CD14-positive monocyte (primary cell): Measurements from ENCODE around the gene RHBDL1. TPM values are rescaled to one million over a fixed set of nuclear protein-coding genes. Genes with fewer than 3 reads are reported as not detected.

Source experiments
- DNase-seq, 3 donors: peaks; one replicate each; pipeline ENCODE4 v3.0.0-alpha.2; 2011 to 2022
- H2AFZ ChIP-seq: 2 replicates; pipeline ENCODE4 v1.6.0; 2012; ENCODE audit warnings: mild to moderate bottlenecking, low read depth, low read length, inconsistent platforms; ENCODE audit not compliant: insufficient read depth, poor library complexity, severe bottlenecking
- H3K27ac ChIP-seq, 2 donors: 1 replicate in 1 of 2; 2 replicates in 1 of 2; pipeline ENCODE4 v1.5.1; 2012 to 2013; ENCODE audit warnings: low read length in 2 of 2, control low read depth in 1 of 2, inconsistent platforms in 1 of 2, low read depth in 1 of 2, mild to moderate bottlenecking in 1 of 2
- H3K27me3 ChIP-seq, 2 donors: one replicate each; pipeline versions ENCODE4 v1.6.0 to v1.6.1; 2011 to 2013; ENCODE audit warnings: low read length in 2 of 2; ENCODE audit not compliant: control insufficient read depth in 2 of 2, insufficient read depth in 2 of 2
- H3K36me3 ChIP-seq, 2 donors: replicated peaks in 1 of 2; 1 replicate in 1 of 2; 2 replicates in 1 of 2; pipeline versions ENCODE4 v1.5.1 to v1.6.1; 2012 to 2013; ENCODE audit warnings: low read length in 2 of 2, control low read depth in 1 of 2, inconsistent platforms in 1 of 2, mild to moderate bottlenecking in 1 of 2; ENCODE audit not compliant: insufficient read depth in 2 of 2, control insufficient read depth in 1 of 2
- H3K4me1 ChIP-seq, 2 donors: 1 replicate in 1 of 2; 2 replicates in 1 of 2; pipeline versions ENCODE4 v1.5.1 to v1.6.1; 2012 to 2013; ENCODE audit warnings: low read length in 2 of 2, control low read depth in 1 of 2, inconsistent platforms in 1 of 2, mild to moderate bottlenecking in 1 of 2, moderate library complexity in 1 of 2; ENCODE audit not compliant: insufficient read depth in 2 of 2, control insufficient read depth in 1 of 2
- H3K4me2 ChIP-seq: replicated peaks from 2 replicates; pipeline ENCODE3; 2012; ENCODE audit warnings: low read length, moderate library complexity, mild to moderate bottlenecking; ENCODE audit not compliant: poor library complexity, severe bottlenecking; ENCODE audit errors: extremely low read depth
- H3K4me3 ChIP-seq, 3 experiments: fragments of 200-600 bp in 1 of 3; sonication (generic) in 1 of 3; replicated peaks in 1 of 3; 1 replicate in 2 of 3; 2 replicates in 1 of 3; pipeline ENCODE4 v1.5.1; 2011 to 2013; ENCODE audit warnings: low read length in 3 of 3, mild to moderate bottlenecking in 3 of 3, control low read depth in 2 of 3, low read depth in 2 of 3, inconsistent platforms in 1 of 3, moderate library complexity in 1 of 3
- H3K79me2 ChIP-seq: 2 replicates; pipeline ENCODE4 v1.6.0; 2012; ENCODE audit warnings: mild to moderate bottlenecking, control low read depth, inconsistent platforms, low read length, moderate library complexity; ENCODE audit not compliant: insufficient read depth
- H3K9ac ChIP-seq: 2 replicates; pipeline ENCODE4 v1.6.0; 2017; ENCODE audit warnings: low read length, mild to moderate bottlenecking; ENCODE audit not compliant: insufficient read depth, poor library complexity, severe bottlenecking
- H3K9me3 ChIP-seq, 2 donors: replicated peaks in 1 of 2; 1 replicate in 1 of 2; 2 replicates in 1 of 2; pipeline versions ENCODE4 v1.5.1 to v1.6.1; 2012 to 2013; ENCODE audit warnings: low read length in 2 of 2, control low read depth in 1 of 2; ENCODE audit not compliant: control insufficient read depth in 1 of 2, insufficient read depth in 1 of 2
- H4K20me1 ChIP-seq: 2 replicates; pipeline ENCODE4 v1.6.0; 2012; ENCODE audit warnings: mild to moderate bottlenecking, low read length, control low read depth, moderate library complexity; ENCODE audit not compliant: insufficient read depth
- H3K27ac Mint-ChIP-seq, 7 donors: one replicate each; pipeline ENCODE4 v1.8.0; 2020; ENCODE audit warnings: mild to moderate bottlenecking in 7 of 7, mixed read lengths in 7 of 7, moderate library complexity in 6 of 7, inconsistent platforms in 2 of 7
- H3K27me3 Mint-ChIP-seq, 3 donors: one replicate each; pipeline ENCODE4 v1.8.0; 2021 to 2022; ENCODE audit warnings: low read depth in 3 of 3, mild to moderate bottlenecking in 3 of 3, mixed read lengths in 3 of 3, moderate library complexity in 3 of 3, inconsistent platforms in 1 of 3
- H3K36me3 Mint-ChIP-seq, 2 donors: one replicate each; pipeline ENCODE4 v1.8.0; 2020; ENCODE audit warnings: mixed read lengths in 2 of 2, inconsistent platforms in 1 of 2, mild to moderate bottlenecking in 1 of 2
- H3K4me1 Mint-ChIP-seq: one replicate; pipeline ENCODE4 v1.8.0; 2020; ENCODE audit warnings: mild to moderate bottlenecking, mixed read lengths
- H3K4me3 Mint-ChIP-seq, 2 donors: one replicate each; pipeline ENCODE4 v1.8.0; 2020; ENCODE audit warnings: mild to moderate bottlenecking in 2 of 2, mixed read lengths in 2 of 2, moderate library complexity in 1 of 2
- H3K9me3 Mint-ChIP-seq, 7 donors: one replicate each; pipeline ENCODE4 v1.8.0; 2020 to 2022; ENCODE audit warnings: mixed read lengths in 7 of 7, mild to moderate bottlenecking in 6 of 7, moderate library complexity in 6 of 7, inconsistent platforms in 2 of 7
- WGBS: methylation state at CpG from one replicate; pipeline ENCODE4 v1.1.5; 2013; ENCODE audit warnings: missing lambda C conversion rate; ENCODE audit not compliant: insufficient coverage; 5-methylcytosine and 5-hydroxymethylcytosine counted together
- intact Hi-C, 2 donors: fragments of 100-400 bp; cut with micrococcal nuclease; formaldehyde crosslinking; loops; one replicate each; pipeline versions ENCODE4 v1.15.0 to v1.15.1; 2023
- polyA plus RNA-seq, 3 donors: library from polyadenylated mRNA; depleted of rRNA in 1 of 3; unstranded in 2 of 3; stranded (reverse) in 1 of 3; fragments of 300-500 nt in 2 of 3; fragments of >200 nt in 1 of 3; fragmentation: Illumina TruSeq in 2 of 3; gene quantifications; 1 replicate in 2 of 3; 2 replicates in 1 of 3; pipeline ENCODE4 v1.2.3, GENCODE V29; 2012 to 2021
- TF ChIP-seq, protein P1 (sequence below): fragments of 200-600 bp; IDR thresholded peaks from one replicate; pipeline ENCODE4 v1.8.0; 2022; ENCODE audit warnings: antibody characterized with exemption, mild to moderate bottlenecking

The RHBDL1 gene
- polyA plus RNA-seq, 3 donors, result 1.3 TPM; not detected in 2

DNA sequence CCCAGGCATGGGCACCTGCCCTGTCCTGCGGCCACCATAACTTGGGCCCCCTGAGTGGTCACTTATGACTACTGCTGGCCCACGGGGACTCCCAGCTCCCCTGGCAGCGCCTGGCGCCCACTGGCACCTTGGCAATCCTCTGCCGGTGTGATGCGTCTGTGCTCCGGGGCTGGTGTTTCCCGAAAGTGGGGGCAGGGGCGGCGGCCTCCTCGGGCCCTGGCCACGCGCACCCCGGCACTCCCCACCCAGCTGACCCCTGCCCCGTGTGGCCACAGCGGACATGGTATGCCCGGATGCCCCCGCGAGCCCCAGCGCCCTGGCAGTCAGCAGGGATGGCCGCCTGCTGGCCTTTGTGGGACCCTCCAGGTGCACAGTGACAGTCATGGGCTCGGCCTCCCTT lies 18.0 kb upstream of the RHBDL1 start:
- no peak overlapping the region for H3K4me2 ChIP-seq
- no peak overlapping the region for H2AFZ ChIP-seq
- H3K4me1 ChIP-seq, result peaks cover 11 to 16% of the 10 kb centered on the region in 2 donors
- no peak overlapping the region for H3K9ac ChIP-seq
- no peaks in the 10 kb centered on the region for H4K20me1 ChIP-seq
- Mint-ChIP-seq H3K4me3 (no peak overlapping the region), H3K4me1 (peaks cover 10% of the 10 kb centered on the region), H3K27ac (no peak overlapping the region), H3K9me3 (no peaks in the 10 kb centered on the region), H3K36me3 (peaks cover 0 to 9% of the 10 kb centered on the region in 2 donors), H3K27me3 (peaks cover 0 to 3% (median 0%) of the 10 kb centered on the region in 3 donors)
- H3K79me2 ChIP-seq, result no peaks in the 10 kb centered on the region
- intact Hi-C loops, result no loop called here
- TF ChIP-seq, protein P1, sequence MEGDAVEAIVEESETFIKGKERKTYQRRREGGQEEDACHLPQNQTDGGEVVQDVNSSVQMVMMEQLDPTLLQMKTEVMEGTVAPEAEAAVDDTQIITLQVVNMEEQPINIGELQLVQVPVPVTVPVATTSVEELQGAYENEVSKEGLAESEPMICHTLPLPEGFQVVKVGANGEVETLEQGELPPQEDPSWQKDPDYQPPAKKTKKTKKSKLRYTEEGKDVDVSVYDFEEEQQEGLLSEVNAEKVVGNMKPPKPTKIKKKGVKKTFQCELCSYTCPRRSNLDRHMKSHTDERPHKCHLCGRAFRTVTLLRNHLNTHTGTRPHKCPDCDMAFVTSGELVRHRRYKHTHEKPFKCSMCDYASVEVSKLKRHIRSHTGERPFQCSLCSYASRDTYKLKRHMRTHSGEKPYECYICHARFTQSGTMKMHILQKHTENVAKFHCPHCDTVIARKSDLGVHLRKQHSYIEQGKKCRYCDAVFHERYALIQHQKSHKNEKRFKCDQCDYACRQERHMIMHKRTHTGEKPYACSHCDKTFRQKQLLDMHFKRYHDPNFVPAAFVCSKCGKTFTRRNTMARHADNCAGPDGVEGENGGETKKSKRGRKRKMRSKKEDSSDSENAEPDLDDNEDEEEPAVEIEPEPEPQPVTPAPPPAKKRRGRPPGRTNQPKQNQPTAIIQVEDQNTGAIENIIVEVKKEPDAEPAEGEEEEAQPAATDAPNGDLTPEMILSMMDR, result no peak
- no peak overlapping the region for H3K27ac ChIP-seq
- H3K27me3 ChIP-seq, result no peaks in the 10 kb centered on the region
- H3K36me3 ChIP-seq, result no peaks in the 10 kb centered on the region
- WGBS, result 98% methylated on average over 22 of the region's 22 CpGs
- H3K4me3 ChIP-seq, result no peak overlapping the region
- H3K9me3 ChIP-seq, result no peaks in the 10 kb centered on the region
- DNase-seq, result no peak

DNA sequence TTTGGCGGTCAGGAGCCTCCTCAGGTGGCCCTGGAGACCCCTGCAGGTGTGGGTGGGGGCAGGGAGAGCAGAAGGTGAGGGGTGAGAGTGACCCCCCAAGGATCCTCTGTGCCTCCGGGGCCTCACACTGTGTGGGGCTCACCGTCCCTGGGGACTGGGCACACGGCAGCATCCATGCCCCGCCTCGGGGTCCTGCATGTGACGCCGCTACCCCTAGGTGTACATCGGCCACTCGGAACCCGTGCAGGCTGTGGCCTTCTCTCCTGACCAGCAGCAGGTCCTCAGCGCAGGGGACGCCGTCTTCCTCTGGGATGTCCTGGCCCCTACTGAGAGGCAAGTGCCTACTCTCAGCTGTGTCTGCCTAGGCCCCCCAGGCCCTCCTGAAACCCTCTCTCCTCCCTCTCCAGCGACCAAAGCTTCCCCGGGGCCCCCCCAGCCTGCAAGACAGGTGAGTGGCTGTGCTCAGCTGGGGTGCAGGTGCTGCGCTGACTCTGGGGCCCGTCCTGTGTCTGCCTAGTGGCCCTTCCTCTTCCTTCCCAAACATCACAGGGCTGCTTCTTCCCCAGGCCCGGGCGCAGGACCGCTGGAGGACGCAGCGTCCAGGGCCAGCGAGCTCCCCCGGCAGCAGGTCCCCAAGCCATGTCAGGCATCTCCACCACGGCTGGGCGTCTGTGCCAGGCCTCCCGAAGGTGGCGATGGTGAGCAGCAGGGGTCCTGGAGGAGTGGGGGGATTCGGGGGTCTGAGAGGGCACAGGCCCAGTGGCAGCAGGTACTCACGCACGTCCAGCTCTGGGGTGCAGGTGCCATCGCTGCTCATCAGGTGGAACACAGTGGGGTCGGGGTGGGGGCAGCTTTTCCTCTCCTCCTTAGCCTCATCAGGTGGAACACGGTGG lies 16.5 kb upstream of the RHBDL1 start:
- Histone ChIP-seq H3K36me3 (no peaks in the 10 kb centered on the region), H3K4me2 (no peak overlapping the region), H3K4me3 (no peak overlapping the region), H3K4me1 (peaks cover 11 to 16% of the 10 kb centered on the region in 2 donors), H4K20me1 (no peaks in the 10 kb centered on the region), H3K9me3 (no peaks in the 10 kb centered on the region), H3K9ac (no peak overlapping the region), H2AFZ (no peak overlapping the region), H3K27ac (no peak overlapping the region), H3K79me2 (no peaks in the 10 kb centered on the region), H3K27me3 (no peaks in the 10 kb centered on the region)
- 96% methylated on average over 31 of the region's 35 CpGs for WGBS
- no peaks in the 10 kb centered on the region for H3K9me3 Mint-ChIP-seq
- intact Hi-C loops, result no loop called here
- peaks cover 0 to 3% (median 0%) of the 10 kb centered on the region in 3 donors for H3K27me3 Mint-ChIP-seq
- H3K4me1 Mint-ChIP-seq, result peaks cover 10% of the 10 kb centered on the region
- TF ChIP-seq, protein P1, result no peak
- H3K4me3 Mint-ChIP-seq, result no peak overlapping the region
- peaks cover 0 to 10% of the 10 kb centered on the region in 2 donors for H3K36me3 Mint-ChIP-seq
- H3K27ac Mint-ChIP-seq, result no peak overlapping the region
- DNase-seq, result no peak
